NCI-H2107 treated with DMSO at 0.1 percent for 48 hours (cell line): ENCODE results near the gene AMPD3.

ENCODE experiments used
- DNase-seq: peaks from one replicate; lab custom pipeline; 2025; ENCODE audit not compliant: unreplicated experiment; lab: John Stamatoyannopoulos, UW

AMPD3 gene

GRCh38 chr11:10454878-10455631, at the start of gene AMPD3:
AMPD3 (plus strand) TSS chr11:10455264; CDS start chr11:10461520, 6,256 bp downstream.
- DNase-seq, result peak; percentile 86

GRCh38 chr11:10405865-10406592, 49.0 kb upstream of the AMPD3 start:
- DNase-seq, result peak; percentile 71

GRCh38 chr11:10407055-10407454, 48.0 kb upstream of the AMPD3 start:
- DNase-seq, result no peak

- DNase-seq, result no peak
These were observed 47.0 kb upstream of the AMPD3 start for GRCh38 chr11:10407749-10408685.

GRCh38 chr11:10409207-10409661, 45.8 kb upstream of the AMPD3 start:
- DNase-seq, result no peak

GRCh38 chr11:10410106-10410843, 44.8 kb upstream of the AMPD3 start:
- no peak for DNase-seq

- DNase-seq, result no peak
These were observed 44.2 kb upstream of the AMPD3 start for GRCh38 chr11:10410844-10411200.

GRCh38 chr11:10412266-10412665, 42.8 kb upstream of the AMPD3 start:
- DNase-seq, result no peak

GRCh38 chr11:10413268-10413667, 41.8 kb upstream of the AMPD3 start:
- peak; percentile 73 for DNase-seq

- DNase-seq, result no peak
These were observed 40.9 kb upstream of the AMPD3 start for GRCh38 chr11:10414181-10414580.

- DNase-seq, result no peak
These were observed 40.4 kb upstream of the AMPD3 start for GRCh38 chr11:10414659-10415058.

GRCh38 chr11:10415817-10416392, 39.2 kb upstream of the AMPD3 start:
- DNase-seq, result no peak

GRCh38 chr11:10418259-10418949, 36.7 kb upstream of the AMPD3 start:
- no peak for DNase-seq

GRCh38 chr11:10418950-10419310, 36.1 kb upstream of the AMPD3 start:
- no peak for DNase-seq

- no peak for DNase-seq
These were observed 28.6 kb upstream of the AMPD3 start for GRCh38 chr11:10426475-10426874.

GRCh38 chr11:10428453-10428852, 26.6 kb upstream of the AMPD3 start:
- DNase-seq, result no peak

GRCh38 chr11:10429526-10429925, 25.5 kb upstream of the AMPD3 start:
- DNase-seq, result no peak

GRCh38 chr11:10432493-10432892, 22.6 kb upstream of the AMPD3 start:
- DNase-seq, result no peak

- DNase-seq, result no peak
These were observed 22.1 kb upstream of the AMPD3 start for GRCh38 chr11:10432971-10433370.

GRCh38 chr11:10436224-10436623, 18.8 kb upstream of the AMPD3 start:
- no peak for DNase-seq
